ENCODE results near the gene RPS6KC1. TPM values are rescaled to one million over a fixed set of nuclear protein-coding genes. Genes with fewer than 3 reads are reported as not detected.
"Not testable (repeated sequence)": the region's sequence is repeated elsewhere in the genome, so short reads cannot be mapped to it uniquely, and the experiment has no call there.

The RPS6KC1 gene
- total RNA-seq, 4 donors from 2014 or later, result 22.9 to 30.1 (median 26.7) TPM

- Histone ChIP-seq H3K27ac (no peak overlapping the region), H3K36me3 (no peaks in the 10 kb centered on the region), H3K4me1 (no peaks in the 10 kb centered on the region), H3K9me3 (no peaks in the 10 kb centered on the region), H3K27me3 (peaks cover 0 to 53% of the 10 kb centered on the region in 2 donors), H3K4me3 (no peak overlapping the region)
- DNase-seq (ENCODE audit: low spot score in 2 of 2), result no peak
- no peak for TF ChIP-seq CTCF (IDR thresholded peaks at IDR 0.05)
- no peak for TF ChIP-seq EP300 (IDR thresholded peaks at IDR 0.05)
These were observed 18.4 kb upstream of the RPS6KC1 start for GRCh38 chr1:213032651-213033050.

DNA sequence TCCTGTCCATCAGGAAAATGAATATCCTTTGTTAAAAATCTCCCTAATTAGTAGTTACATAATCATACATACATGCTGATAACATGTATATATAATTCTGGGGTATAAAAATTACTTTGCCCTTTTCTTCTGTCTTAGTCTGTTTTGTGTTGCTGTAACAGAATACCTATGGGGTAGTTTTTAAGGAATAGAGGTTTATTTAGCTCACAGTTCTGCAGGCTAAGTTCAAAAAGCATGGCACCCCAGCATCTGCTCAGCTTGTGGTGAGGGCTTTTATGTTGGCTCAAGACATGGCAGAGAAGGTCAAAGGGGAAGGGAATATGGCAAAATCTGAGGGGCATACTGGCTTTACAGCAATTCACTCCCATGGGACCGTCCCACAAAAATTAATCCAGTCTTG lies 16.3 kb upstream of the RPS6KC1 start:
- Histone ChIP-seq H3K9me3 (no peaks in the 10 kb centered on the region), H3K27me3 (peaks cover 0 to 41% of the 10 kb centered on the region in 2 donors), H3K4me1 (no peaks in the 10 kb centered on the region), H3K27ac (no peak overlapping the region), H3K36me3 (no peaks in the 10 kb centered on the region), H3K4me3 (no peak overlapping the region)
- no peak for TF ChIP-seq CTCF (IDR thresholded peaks at IDR 0.05)
- TF ChIP-seq EP300 (IDR thresholded peaks at IDR 0.05), result no peak
- TF ChIP-seq POLR2A (IDR thresholded peaks at IDR 0.05), result no peak
- DNase-seq (ENCODE audit: low spot score in 2 of 2), result no peak
- WGBS, 2 donors, result 87 to 91% methylated on average over 1 of the region's 1 CpG

DNA sequence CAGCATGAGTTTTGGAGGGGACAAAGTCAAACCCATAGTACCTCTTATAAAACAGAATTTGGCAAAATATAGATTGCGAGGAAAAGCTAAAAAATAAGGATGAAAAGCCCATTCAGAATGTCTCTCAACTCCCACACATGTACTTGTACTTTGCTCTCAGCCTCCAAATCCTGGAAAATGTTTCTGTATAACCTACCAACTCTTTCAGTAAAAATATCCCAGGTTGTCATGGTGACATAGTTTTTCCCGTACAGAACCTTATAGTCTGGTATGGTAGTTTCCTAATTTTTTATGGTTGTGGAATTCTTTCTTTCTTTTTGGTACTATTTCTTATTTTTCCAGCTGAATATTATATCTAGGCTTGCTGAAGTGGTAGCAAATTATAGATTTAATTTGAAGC lies 15.5 kb upstream of the RPS6KC1 start:
- peaks cover 0 to 32% of the 10 kb centered on the region in 2 donors for H3K27me3 ChIP-seq
- TF ChIP-seq EP300 (IDR thresholded peaks at IDR 0.05), result no peak
- TF ChIP-seq CTCF (IDR thresholded peaks at IDR 0.05), result no peak
- no peak for TF ChIP-seq POLR2A (IDR thresholded peaks at IDR 0.05)
- no peaks in the 10 kb centered on the region for H3K36me3 ChIP-seq
- H3K27ac ChIP-seq, result no peak overlapping the region
- no peak for DNase-seq (ENCODE audit: low spot score in 2 of 2)
- H3K4me1 ChIP-seq, result no peaks in the 10 kb centered on the region
- no peaks in the 10 kb centered on the region for H3K9me3 ChIP-seq
- no peak overlapping the region for H3K4me3 ChIP-seq
- 71% methylated on average over 2 of the region's 2 CpGs for WGBS, 2 donors

GRCh38 chr1:213041443-213041842 lies 9.6 kb upstream of the RPS6KC1 start:
- WGBS, 2 donors, result 81 to 92% methylated on average over 1 of the region's 1 CpG
- TF ChIP-seq CTCF (IDR thresholded peaks at IDR 0.05) (no peak), EP300 (IDR thresholded peaks at IDR 0.05) (no peak), POLR2A (IDR thresholded peaks at IDR 0.05) (no peak)
- no peak for DNase-seq (ENCODE audit: low spot score in 2 of 2)

GRCh38 chr1:213045321-213046226 lies 5.5 kb upstream of the RPS6KC1 start:
- 85% methylated on average over 13 of the region's 13 CpGs for WGBS, 2 donors
- H3K9me3 ChIP-seq; DNase-seq (ENCODE audit: low spot score in 2 of 2); H3K27ac ChIP-seq; H3K36me3 ChIP-seq; H3K4me3 ChIP-seq; H3K4me1 ChIP-seq: not testable (repeated sequence)
- peaks cover 0 to 42% of the 10 kb centered on the region in 2 donors for H3K27me3 ChIP-seq

More at GRCh38 chr1:213041443-213041842, 9.6 kb upstream of the RPS6KC1 start:
- peaks cover 0 to 32% of the 10 kb centered on the region in 2 donors for H3K27me3 ChIP-seq
- H3K36me3 ChIP-seq, result no peaks in the 10 kb centered on the region
- H3K4me1 ChIP-seq, result no peaks in the 10 kb centered on the region
- H3K4me3 ChIP-seq, result no peak overlapping the region
- H3K9me3 ChIP-seq, result no peaks in the 10 kb centered on the region
- no peak overlapping the region for H3K27ac ChIP-seq

Measured in tibial nerve (tissue), 4 donors.